Vagina (tissue), 2 donors: ENCODE results near the gene ZNF276.

ENCODE experiments used
- POLR2A ChIP-seq, 2 donors: fragments of 450-650 bp; IDR thresholded peaks; one replicate each; pipeline ENCODE4 v1.6.1; 2017; ENCODE audit warnings: antibody characterized with exemption in 2 of 2, mild to moderate bottlenecking in 2 of 2, moderate library complexity in 2 of 2
- POLR2AphosphoS5 ChIP-seq, 2 donors: sonication (generic); formaldehyde crosslinking; IDR thresholded peaks; one replicate each; pipeline ENCODE4 v1.9.0; 2017; ENCODE audit warnings: antibody characterized with exemption in 2 of 2, mild to moderate bottlenecking in 2 of 2, low read depth in 1 of 2; ENCODE audit not compliant: insufficient read depth in 1 of 2
- TF ChIP-seq, protein P1 (sequence below), 3 experiments: fragments of 450-650 bp in 2 of 3; fragments of 200-600 bp in 1 of 3; sonication (generic) in 1 of 3; IDR thresholded peaks; one replicate each; pipeline ENCODE4 v1.5.1; 2017 to 2019; ENCODE audit warnings: antibody characterized with exemption in 3 of 3, mild to moderate bottlenecking in 2 of 3, moderate library complexity in 2 of 3

DNA sequence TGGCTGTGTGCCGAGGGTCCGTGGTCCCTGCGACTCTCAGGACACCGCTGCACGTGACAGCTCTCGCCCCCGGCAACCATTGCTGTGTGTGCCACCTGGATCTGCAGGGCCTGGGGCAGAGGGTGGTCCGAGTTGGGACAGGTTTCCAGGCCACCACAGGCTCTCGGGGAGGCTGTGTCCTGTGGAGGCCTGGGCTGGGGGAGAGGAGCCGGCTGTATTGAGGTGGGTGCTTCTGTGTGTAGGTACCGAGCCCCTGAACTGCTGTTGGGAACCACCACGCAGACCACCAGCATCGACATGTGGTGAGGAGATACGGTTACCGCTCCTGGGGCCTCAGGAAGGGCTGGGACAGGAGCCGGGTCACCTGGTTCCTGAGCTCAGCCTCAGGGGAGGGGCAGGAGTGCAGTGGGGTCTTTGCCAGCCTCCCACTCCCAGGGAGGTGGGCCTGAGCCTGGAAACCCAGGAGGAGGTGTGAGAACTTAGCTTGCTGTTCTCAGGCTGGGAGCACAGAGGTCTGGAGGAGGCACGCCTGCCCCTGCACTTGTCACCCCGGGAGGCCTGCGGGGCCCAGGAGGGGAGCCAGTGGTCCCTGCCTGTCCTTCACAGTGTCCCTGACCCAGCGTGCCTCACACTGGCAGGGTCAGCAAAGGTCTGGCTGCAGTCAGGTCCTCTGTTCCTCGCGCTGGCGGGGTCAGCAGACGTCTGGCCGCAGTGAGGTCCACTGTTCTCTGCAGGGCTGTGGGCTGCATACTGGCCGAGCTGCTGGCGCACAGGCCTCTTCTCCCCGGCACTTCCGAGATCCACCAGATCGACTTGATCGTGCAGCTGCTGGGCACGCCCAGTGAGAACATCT is 27.2 kb upstream of the ZNF276 start:
- TF ChIP-seq, protein P1, sequence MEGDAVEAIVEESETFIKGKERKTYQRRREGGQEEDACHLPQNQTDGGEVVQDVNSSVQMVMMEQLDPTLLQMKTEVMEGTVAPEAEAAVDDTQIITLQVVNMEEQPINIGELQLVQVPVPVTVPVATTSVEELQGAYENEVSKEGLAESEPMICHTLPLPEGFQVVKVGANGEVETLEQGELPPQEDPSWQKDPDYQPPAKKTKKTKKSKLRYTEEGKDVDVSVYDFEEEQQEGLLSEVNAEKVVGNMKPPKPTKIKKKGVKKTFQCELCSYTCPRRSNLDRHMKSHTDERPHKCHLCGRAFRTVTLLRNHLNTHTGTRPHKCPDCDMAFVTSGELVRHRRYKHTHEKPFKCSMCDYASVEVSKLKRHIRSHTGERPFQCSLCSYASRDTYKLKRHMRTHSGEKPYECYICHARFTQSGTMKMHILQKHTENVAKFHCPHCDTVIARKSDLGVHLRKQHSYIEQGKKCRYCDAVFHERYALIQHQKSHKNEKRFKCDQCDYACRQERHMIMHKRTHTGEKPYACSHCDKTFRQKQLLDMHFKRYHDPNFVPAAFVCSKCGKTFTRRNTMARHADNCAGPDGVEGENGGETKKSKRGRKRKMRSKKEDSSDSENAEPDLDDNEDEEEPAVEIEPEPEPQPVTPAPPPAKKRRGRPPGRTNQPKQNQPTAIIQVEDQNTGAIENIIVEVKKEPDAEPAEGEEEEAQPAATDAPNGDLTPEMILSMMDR (IDR thresholded peaks at IDR 0.05), result no peak
- TF ChIP-seq POLR2A (IDR thresholded peaks at IDR 0.05), result no peak
- no peak for TF ChIP-seq POLR2AphosphoS5 (IDR thresholded peaks at IDR 0.05; ENCODE audit: insufficient read depth in 1 of 2, low read depth in 1 of 2)
